Measurements from ENCODE around the gene COQ2. TPM values are rescaled to one million over a fixed set of nuclear protein-coding genes. Genes with fewer than 3 reads are reported as not detected.
A peak's percentile ranks its signal among the peaks of the same experiment; 100 is the strongest.
"Not testable (repeated sequence)": the region's sequence is repeated elsewhere in the genome, so short reads cannot be mapped to it uniquely, and the experiment has no call there.

The COQ2 gene
- polyA plus RNA-seq, 1 donor, result 8.2 TPM

DNA sequence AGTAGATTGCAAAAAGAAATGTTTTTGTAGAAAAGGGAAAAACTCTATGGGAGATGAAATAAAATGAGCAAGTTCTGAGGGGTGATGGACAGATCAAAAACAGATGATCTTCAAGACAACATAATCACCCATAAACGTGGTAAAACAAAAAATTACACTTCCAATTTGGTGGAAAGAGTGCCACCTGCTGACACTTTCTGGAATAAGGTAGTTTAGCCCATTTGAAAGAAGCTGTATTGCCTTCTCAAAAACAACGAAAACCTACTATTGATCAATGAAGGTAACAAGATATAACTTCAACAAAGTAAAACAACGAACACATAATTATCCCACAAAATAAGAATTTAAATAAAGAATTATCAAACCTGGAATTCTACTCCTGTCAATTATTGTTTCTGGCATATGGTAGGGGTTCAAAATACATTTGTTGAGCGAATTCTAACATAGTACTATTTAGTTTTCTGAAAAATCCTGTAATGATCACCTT is 2.5 kb downstream of the COQ2 start:
- peak; percentile 46 for DNase-seq

DNA sequence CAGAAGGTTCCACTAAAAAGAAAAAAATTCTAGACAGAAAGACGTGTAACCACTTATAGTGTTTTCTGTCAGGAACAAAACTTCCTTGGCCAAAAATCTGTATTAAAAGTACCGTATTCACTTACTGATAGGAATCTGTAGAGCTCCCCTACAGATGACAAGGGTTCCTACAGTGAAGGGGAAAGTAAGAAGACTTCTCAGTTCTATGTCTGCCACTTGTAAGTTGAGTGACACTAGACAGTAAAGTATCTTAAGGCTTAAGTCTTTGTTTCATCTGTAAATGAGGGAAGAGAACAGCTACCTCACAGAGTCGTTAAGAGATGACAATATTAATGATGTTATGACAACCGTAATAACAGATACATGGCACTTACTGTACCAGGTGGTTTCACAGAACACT is 3.3 kb downstream of the COQ2 start:
- no peak for DNase-seq

DNA sequence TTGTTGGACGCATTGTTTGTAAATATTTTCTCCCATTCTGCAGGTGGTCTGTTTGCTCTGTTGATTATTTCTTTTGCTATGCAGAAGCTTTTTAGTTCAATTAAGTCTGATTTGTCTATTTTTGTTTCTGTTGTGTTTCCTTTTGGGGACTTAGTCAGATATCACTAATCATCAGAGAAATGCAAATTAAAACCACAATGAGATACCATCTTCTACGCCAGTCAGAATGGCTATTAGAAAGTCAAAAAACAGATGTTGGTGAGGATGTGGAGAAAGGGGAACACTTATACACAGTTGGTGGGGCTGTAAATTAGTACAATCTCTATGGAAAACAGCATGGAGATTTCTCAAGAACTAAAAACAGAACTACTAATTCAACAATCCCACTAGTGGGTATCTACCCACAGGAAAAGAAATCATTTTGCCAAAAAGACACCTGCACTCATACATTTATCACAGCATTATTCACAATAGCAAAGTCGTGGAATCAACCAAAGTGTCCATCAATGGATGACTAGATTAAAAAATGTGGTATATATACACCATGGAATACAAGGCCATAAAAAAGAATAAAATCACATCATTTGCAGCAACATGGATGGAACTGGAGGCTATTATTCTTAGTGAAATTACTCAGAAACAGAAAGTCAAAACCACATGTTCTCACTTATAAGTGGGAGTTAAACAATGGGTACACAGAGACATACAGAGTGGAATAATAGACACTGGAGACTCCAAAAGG is 8.1 kb downstream of the COQ2 start:
- no peak for DNase-seq

- DNase-seq, result not testable (repeated sequence)
Measured at GRCh38 chr4:83273926-83274325, 10.7 kb downstream of the COQ2 start.

DNA sequence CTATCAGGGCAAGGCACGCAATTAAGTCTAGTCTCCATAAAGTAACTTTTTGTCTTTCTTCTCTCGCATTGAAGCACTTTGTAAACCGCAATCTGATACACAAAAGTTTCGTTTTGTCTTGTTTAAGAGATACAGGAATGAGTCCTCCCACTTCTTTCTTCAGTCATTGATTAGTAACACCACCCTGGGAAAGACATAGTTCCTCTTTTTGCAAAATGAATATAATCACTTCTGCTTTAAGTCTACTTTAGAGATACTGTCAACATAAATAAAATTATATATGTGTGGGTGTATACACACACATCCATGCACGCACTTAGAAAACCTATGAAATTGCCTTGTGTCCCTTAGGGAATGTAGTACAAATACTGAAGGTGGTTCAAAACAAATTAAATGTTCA is 11.7 kb downstream of the COQ2 start:
- no peak for DNase-seq

DNA sequence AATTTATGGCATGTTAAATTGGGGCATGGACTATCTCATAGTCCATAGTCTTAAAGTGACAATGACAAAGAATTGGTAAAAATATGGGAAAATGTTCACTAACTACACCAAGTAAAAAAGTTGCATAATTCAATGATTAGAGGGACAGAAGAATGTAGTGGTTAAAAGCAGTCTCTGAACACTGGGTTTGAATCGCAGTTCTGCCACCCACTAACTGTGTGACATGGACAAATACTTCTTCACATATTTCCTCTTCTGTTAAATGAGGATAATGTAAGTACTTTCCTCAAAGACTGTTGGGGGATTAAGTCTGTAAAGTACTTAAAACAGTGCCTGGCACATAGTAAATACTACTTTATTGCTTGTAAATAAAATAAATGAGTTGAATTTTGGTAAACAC is 15.3 kb downstream of the COQ2 start:
- DNase-seq, result no peak

DNA sequence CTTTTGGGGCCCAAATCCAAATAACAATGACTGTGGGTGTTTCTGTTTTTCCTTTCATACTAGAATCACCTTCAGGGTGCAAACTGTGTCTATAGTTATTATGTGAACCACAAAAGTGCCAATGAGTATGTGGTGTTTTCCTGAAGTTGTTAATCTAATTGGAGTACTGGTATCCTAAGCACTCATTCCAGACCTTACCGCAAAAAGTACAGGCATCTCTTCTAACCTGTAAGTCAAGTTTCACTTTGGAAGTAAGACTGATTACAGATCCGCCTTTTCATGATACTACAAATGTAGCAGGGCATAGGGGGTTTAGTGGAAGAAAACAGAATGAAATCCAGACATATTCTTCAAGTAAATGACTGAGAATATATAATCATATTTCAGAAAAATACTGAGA is 16.1 kb downstream of the COQ2 start:
- DNase-seq, result no peak

GRCh38 chr4:83267830-83268475 is 16.6 kb downstream of the COQ2 start:
- no peak for DNase-seq

- no peak for DNase-seq
Measured at GRCh38 chr4:83267121-83267829, 17.3 kb downstream of the COQ2 start.

DNA sequence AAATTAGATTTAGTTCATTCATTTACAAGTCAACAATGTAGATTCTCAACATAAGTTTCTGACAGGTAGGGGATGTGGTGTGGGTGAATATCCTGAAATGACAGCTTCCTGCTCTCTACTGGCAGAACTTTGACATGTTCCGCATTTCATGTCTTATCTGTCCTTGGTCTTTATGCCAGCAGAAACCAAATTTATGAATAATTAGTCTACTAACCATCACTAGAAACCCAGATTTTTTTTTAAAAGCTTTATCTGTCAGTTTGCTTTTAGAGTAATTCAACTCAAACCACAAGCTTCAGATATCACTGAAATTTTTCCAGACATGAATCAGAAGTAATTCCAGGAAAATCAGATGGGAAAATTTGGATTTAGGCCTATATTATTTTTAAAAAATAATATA is 17.9 kb downstream of the COQ2 start:
- DNase-seq, result no peak

DNA sequence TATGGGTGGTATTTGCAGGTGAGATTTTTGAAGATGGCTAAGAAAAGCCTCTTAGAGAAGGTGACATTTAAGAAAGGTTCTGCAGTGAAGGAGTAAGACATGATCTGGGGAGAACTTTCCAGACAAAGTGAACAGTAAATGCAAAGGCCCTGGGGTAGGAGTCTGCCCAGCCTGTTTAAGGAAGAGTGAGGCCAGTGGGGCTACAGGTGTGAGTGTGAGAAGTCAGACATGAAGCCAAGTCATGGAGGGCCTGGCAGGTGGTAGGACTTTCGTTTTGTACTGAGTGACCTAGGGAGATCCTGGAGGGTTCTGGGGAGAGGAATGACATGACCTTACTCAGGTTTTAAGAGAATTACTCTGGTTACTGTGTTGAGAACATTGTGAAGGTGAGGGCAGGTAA is 21.5 kb downstream of the COQ2 start:
- DNase-seq, result no peak

DNA sequence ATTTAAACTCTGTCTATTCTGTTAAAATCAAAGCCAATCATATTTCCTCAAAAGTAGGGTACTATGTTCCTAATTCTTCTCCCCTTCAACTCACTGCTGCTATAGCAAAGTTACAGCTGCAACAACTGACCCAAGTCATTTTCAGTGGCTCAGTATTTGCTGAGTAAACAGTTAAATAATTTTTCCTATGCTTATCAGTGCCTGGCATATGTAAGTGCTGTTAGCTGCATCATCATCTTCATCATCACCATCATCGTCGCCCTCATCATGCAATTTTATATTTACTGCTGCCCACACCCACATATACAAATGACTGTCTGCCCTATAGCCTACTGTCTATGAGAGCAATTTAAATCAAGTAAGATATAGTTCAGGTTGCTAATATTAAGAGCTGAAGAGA is 21.9 kb downstream of the COQ2 start:
- DNase-seq, result no peak

GRCh38 chr4:83261307-83261706 is 23.3 kb downstream of the COQ2 start:
- no peak for DNase-seq

- no peak for DNase-seq
Measured at GRCh38 chr4:83259586-83259985, 25.0 kb downstream of the COQ2 start.

DNA sequence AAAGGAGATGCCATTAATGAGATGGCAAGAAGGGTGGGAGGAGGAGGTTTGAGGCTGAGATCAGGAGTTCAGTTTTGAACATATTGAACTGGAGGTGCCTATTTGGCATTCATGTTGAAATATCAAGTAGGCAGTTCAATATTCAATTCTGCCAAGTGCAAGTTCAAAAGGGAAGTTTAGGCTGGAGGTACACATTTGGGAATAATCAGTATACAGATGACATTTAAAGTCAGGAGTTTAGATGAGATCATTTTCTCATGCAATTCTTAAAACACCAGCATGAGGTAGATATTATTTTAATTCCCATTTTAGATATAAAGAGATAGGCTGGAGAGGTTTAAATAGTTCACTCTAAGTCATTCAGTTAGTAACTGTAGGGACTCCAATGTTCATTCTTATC is 26.1 kb downstream of the COQ2 start:
- DNase-seq, result no peak

DNA sequence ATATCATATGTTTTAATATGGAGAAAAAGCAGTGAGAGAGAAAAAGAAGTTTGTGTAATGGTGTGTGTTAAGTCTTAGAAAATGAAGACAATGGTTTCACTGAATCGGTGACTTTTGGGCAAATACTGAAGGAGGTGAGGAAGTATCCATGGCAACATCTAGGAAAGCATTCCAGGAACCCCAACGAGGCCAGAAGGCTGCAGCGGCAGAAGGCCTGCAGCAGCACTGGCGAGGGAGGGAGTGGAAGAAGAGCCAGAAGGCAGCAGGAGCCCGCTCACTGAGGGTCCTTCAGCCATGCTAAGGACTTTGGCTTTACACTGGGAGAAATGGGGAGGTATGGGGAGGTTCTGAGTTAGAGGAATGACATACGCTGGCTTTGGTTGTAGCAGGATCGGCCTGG is 26.8 kb downstream of the COQ2 start:
- DNase-seq, result no peak

DNA sequence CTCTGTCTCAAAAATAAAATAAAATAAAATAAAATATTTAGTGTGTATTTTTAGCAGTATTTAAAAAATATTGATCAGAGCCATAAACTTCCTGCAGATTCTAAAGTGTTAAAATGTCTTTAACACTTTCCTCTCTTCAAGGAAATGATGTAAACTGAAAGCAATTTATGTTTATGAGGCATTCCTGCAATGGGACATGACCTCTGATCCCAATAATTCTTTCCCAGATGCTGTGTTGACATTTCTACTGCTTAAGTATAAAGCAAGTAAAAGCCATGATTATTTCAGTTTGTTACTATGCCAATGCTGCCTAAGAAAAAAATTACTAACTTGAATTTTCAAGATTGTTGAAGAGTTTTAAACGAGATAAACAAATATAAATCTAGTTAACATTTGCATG is 29.0 kb downstream of the COQ2 start:
- DNase-seq, result no peak

DNA sequence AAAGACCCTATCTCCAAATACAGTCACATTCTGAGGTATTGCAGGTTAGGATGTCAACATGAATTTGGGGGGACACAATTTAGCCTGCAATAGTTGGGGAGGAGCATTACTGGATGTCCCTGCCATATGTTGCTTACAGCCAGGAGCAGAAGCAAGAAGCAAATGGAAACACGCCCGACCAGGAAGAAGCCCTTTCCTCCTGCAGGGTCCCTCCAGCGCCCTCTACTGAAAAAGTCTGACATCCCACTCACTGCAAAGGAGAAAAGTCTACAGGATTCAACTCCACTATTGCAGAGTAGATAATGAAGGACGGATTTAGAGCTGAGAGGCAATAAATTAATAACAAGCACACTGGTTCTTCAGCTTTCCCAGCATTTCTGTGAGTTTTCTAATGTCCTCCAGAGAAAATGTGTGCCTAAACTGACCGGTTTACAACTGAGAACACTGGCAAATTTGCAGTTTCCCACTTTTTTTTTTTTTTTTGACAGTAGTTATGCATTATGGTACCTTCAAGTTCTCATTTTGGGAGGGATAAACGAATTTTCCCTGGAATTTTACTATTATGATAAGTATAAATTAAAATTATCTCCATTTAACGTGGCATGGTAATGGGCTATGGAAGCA is 31.7 kb downstream of the COQ2 start:
- peak; percentile 19 for DNase-seq

- no peak for DNase-seq
Measured at GRCh38 chr4:83251447-83251830, 33.2 kb downstream of the COQ2 start.

DNA sequence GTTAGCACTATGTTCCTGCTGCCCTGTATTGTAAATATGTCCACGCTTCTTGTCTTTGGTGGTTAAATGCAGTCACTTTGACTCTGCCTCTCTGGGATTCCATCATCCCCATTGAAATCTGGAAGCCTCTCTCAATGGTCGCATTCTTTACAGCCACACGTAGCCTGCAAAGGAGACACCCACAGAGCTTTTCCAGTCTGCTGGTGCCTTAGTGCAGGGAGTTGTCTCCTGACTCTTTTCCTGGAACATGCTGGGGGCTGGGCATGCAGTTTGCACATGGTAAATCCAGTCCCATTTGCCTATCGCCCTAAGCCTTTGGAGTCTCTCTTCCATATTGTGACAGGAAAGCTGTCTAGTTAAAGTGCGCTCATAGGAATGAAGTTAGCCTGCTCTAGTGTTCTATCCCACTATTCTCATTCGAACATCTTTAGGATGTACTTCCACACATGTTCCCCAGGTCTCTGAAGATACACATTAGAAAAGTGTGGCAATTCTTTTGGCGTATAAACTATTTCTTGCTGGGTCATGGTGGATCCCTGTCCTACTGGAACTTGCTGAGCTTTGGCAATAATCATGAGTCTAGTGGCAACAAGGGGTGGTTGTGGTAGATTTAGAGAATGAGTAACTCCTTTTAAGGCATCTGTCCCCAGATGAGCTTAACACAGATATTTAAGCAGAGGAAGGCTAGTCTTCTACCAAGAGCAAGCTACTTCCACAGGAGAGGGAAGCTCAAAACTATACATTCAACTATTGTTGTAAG is 33.7 kb downstream of the COQ2 start:
- DNase-seq, result no peak

DNA sequence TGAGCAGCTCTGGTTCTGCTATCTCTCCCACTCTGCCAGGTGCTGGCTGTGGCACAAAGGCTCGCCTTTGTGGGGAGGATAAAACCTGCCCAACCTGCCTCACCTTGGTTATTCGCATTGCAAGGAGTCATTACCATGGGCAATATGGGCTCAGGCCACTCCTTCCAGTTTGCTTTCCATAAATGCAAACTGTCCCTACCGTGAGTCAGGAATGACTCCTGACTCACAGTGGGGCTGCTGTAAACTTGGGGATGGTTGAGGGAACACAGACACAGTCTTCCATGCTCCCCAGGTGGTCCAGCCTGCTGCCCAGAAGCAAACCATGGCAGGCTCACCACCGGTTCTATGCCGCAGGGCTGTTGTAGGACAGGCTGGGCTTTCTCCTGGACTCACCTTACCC is 36.1 kb downstream of the COQ2 start:
- DNase-seq, result no peak
